Mammary microvascular endothelial cell (primary cell): ENCODE data around the gene MICALL2. TPM values are rescaled to one million over a fixed set of nuclear protein-coding genes. Genes with fewer than 3 reads are reported as not detected.

Experiments used
- total RNA-seq: library from RNA; depleted of rRNA; stranded (reverse); fragments of >200 nt; gene quantifications from 2 replicates; pipeline ENCODE4 v1.2.3, GENCODE V29; 2015

Gene MICALL2
- total RNA-seq, result 20.2 and 24.1 TPM in 2 replicates

GRCh38 chr7:1458683-1459511 lies at the start of gene MICALL2:
TSS of gene MICALL2 (minus strand) at chr7:1459470. CDS start at chr7:1459326, 144 bp downstream.

GRCh38 chr7:1503816-1504775 lies 44.8 kb upstream of the MICALL2 start, which contains the start of gene INTS1:
TSS of gene INTS1 (minus strand) at chr7:1504389. CDS start at chr7:1503960, 429 bp downstream.

Other genes with a start within 250 kb of the MICALL2 start
- gene UNCX, start 226.6 kb downstream of the MICALL2 start, total RNA-seq, result not detected in 2 replicates
- gene INTS1, start 44.9 kb upstream of the MICALL2 start, total RNA-seq, result 65.2 and 72.0 TPM in 2 replicates
- gene MAFK, start 71.2 kb upstream of the MICALL2 start, total RNA-seq, result 29.1 and 30.0 TPM in 2 replicates
- gene TMEM184A, start 96.7 kb upstream of the MICALL2 start, total RNA-seq, result 0.07 and 0.25 TPM in 2 replicates
- 38.4 and 40.7 TPM in 2 replicates for gene PSMG3, start 110.6 kb upstream of the MICALL2 start, total RNA-seq
- 0.84 and 1.1 TPM in 2 replicates for gene ELFN1, start 210.8 kb upstream of the MICALL2 start, total RNA-seq